CD8-positive, alpha-beta memory T cell (primary cell): ENCODE data around the gene WNT5A. TPM values are rescaled to one million over a fixed set of nuclear protein-coding genes. Genes with fewer than 3 reads are reported as not detected.

Experiments used
- CTCF ChIA-PET: fragments of 350-600 bp; sonication (Branson Sonifier 250); formaldehyde crosslinking; loops from one replicate; lab custom pipeline; 2021; ENCODE audit warnings: antibody characterized with exemption; lab: Charles Lee
- POLR2A ChIA-PET: fragments of 350-600 bp; sonication (Branson Sonifier 250); formaldehyde crosslinking; loops from one replicate; lab custom pipeline; 2021; ENCODE audit warnings: antibody characterized with exemption; lab: Charles Lee
- DNase-seq, 5 donors: peaks; one replicate each; pipeline versions ENCODE4 v3.0.0 to v3.0.0-alpha.2; 2020 to 2022; ENCODE audit warnings: mixed read lengths in 1 of 5
- H3K27ac ChIP-seq: one replicate; pipeline ENCODE4 v1.7.0; 2013; ENCODE audit warnings: low read depth, mild to moderate bottlenecking, low read length, moderate library complexity
- H3K27me3 ChIP-seq: 2 replicates; pipeline ENCODE4 v1.7.0; 2013; ENCODE audit warnings: low read length, mild to moderate bottlenecking; ENCODE audit not compliant: insufficient read depth, poor library complexity, severe bottlenecking
- H3K36me3 ChIP-seq: 2 replicates; pipeline ENCODE4 v1.7.0; 2013; ENCODE audit warnings: mild to moderate bottlenecking, low read length, moderate library complexity; ENCODE audit not compliant: insufficient read depth
- H3K4me1 ChIP-seq: 2 replicates; pipeline ENCODE4 v1.7.0; 2013; ENCODE audit warnings: mild to moderate bottlenecking, low read length, moderate library complexity; ENCODE audit not compliant: insufficient read depth
- H3K4me3 ChIP-seq: 2 replicates; pipeline ENCODE4 v1.7.0; 2013; ENCODE audit warnings: mild to moderate bottlenecking, low read length
- H3K9me3 ChIP-seq: 2 replicates; pipeline ENCODE4 v1.7.0; 2013; ENCODE audit warnings: mild to moderate bottlenecking, low read length
- H3K27ac Mint-ChIP-seq, 8 donors: one replicate each; pipeline ENCODE4 v1.8.0; 2020 to 2021; ENCODE audit warnings: mixed read lengths in 8 of 8, mild to moderate bottlenecking in 6 of 8, inconsistent platforms in 3 of 8, moderate library complexity in 3 of 8
- H3K27me3 Mint-ChIP-seq, 2 donors: one replicate each; pipeline ENCODE4 v1.8.0; 2020 to 2021; ENCODE audit warnings: mixed read lengths in 2 of 2, mild to moderate bottlenecking in 1 of 2, moderate library complexity in 1 of 2
- H3K36me3 Mint-ChIP-seq, 3 donors: one replicate each; pipeline ENCODE4 v1.8.0; 2020 to 2021; ENCODE audit warnings: mixed read lengths in 3 of 3, inconsistent platforms in 1 of 3, mild to moderate bottlenecking in 1 of 3
- H3K4me1 Mint-ChIP-seq, 3 donors: one replicate each; pipeline ENCODE4 v1.8.0; 2020 to 2021; ENCODE audit warnings: mixed read lengths in 3 of 3, inconsistent platforms in 1 of 3, mild to moderate bottlenecking in 1 of 3
- H3K4me3 Mint-ChIP-seq, 7 donors: one replicate each; pipeline ENCODE4 v1.8.0; 2020 to 2021; ENCODE audit warnings: mixed read lengths in 7 of 7, mild to moderate bottlenecking in 6 of 7, moderate library complexity in 4 of 7, inconsistent platforms in 2 of 7
- H3K9me3 Mint-ChIP-seq, 5 donors: one replicate each; pipeline ENCODE4 v1.8.0; 2020 to 2022; ENCODE audit warnings: mixed read lengths in 5 of 5, mild to moderate bottlenecking in 3 of 5, moderate library complexity in 2 of 5, inconsistent platforms in 1 of 5
- polyA plus RNA-seq: library from polyadenylated mRNA; unstranded; fragments of 300-500 nt; fragmentation: Illumina TruSeq; gene quantifications from one replicate; pipeline ENCODE4 v1.2.3, GENCODE V29; 2021
- total RNA-seq, 2 experiments: library from RNA; stranded (reverse); gene quantifications; one replicate each; pipeline ENCODE4 v1.2.3, GENCODE V29; 2021

Gene WNT5A
- total and polyA plus RNA-seq, 3 experiments from 2014 or later: not detected

DNA sequence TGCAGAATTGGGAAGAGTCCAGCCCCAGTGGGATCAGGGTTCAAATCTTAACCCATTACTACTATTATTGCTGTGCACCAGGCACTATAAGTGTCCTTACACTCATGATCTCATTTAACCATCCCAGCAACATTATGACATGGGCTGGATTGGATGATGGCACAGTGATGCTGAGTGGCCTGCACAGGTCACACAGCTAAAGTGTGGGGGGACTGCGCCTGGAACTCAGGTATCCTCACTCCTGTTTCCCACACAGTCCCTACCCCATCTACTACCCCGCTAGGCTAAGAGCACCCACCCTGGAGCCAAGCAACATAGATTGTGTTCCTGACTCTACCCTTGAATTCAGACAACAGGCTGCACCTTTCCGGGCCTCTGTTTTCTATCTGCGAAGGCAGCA is 16.0 kb downstream of the WNT5A start:
- no peaks in the 10 kb centered on the region for H3K9me3 ChIP-seq
- CTCF ChIA-PET: no interaction called here
- Mint-ChIP-seq H3K4me3 (no peak overlapping the region), H3K9me3 (peaks cover 0 to 4% (median 2%) of the 10 kb centered on the region in 5 donors), H3K27me3 (peaks cover 2 to 9% of the 10 kb centered on the region in 2 donors), H3K4me1 (no peaks in the 10 kb centered on the region), H3K36me3 (no peaks in the 10 kb centered on the region), H3K27ac (no peak overlapping the region)
- no peak overlapping the region for H3K4me3 ChIP-seq
- no peak overlapping the region for H3K27ac ChIP-seq
- POLR2A ChIA-PET: no interaction called here
- no peaks in the 10 kb centered on the region for H3K4me1 ChIP-seq
- DNase-seq: no peak
- no peaks in the 10 kb centered on the region for H3K27me3 ChIP-seq
- no peaks in the 10 kb centered on the region for H3K36me3 ChIP-seq

DNA sequence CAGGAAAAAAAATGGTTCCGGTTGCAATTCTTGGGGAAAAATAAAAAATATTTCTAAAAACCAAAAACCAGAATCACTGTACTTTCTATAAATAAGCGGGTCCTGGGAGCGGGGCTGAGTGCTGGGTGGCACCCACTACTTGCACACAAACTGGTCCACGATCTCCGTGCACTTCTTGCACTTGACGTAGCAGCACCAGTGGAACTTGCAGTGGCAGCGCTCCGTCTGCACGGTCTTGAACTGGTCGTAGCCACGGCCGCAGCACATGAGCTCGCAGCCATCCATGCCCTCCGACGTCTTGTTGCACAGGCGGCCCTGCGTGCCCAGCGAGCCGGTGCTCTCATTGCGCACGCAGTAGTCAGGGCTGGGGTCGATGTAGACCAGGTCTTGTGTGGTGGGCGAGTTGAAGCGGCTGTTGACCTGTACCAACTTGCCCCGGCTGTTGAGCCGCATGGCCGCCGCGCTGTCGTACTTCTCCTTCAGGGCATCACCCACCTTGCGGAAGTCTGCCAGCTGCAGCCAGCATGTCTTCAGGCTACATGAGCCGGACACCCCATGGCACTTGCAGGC is 17.1 kb downstream of the WNT5A start:
- Mint-ChIP-seq H3K27me3 (peaks cover 2 to 9% of the 10 kb centered on the region in 2 donors), H3K36me3 (no peaks in the 10 kb centered on the region), H3K4me1 (no peaks in the 10 kb centered on the region), H3K4me3 (no peak overlapping the region), H3K9me3 (peaks cover 0 to 4% (median 2%) of the 10 kb centered on the region in 5 donors), H3K27ac (no peak overlapping the region)
- Histone ChIP-seq H3K9me3 (no peaks in the 10 kb centered on the region), H3K27me3 (no peaks in the 10 kb centered on the region), H3K36me3 (no peaks in the 10 kb centered on the region), H3K27ac (no peak overlapping the region), H3K4me3 (no peak overlapping the region), H3K4me1 (no peaks in the 10 kb centered on the region)
- POLR2A ChIA-PET: no interaction called here
- DNase-seq: no peak
- CTCF ChIA-PET: no interaction called here

DNA sequence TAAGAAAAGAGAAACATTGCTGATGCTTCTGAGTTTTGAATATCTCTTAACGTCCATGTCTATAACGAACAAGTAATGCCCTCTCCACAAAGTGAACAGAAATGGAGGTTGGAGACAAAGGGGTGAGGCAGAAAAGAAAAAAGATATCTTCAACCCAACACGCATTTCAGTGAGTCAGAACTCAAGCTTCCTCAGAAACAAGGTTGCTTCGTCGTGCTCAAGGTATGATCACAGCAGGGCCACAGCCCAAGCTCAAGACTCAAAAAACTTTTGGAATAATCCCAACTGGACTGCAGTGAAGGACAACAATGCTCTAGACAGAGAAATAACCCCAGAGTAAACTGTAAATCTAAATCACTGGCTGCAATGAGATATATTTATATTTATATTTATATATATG is 18.9 kb downstream of the WNT5A start:
- Histone ChIP-seq H3K27ac (no peak overlapping the region), H3K4me1 (no peaks in the 10 kb centered on the region), H3K36me3 (no peaks in the 10 kb centered on the region), H3K4me3 (no peak overlapping the region), H3K27me3 (no peaks in the 10 kb centered on the region), H3K9me3 (no peaks in the 10 kb centered on the region)
- Mint-ChIP-seq H3K4me3 (no peak overlapping the region), H3K4me1 (no peaks in the 10 kb centered on the region), H3K9me3 (peaks cover 0 to 6% (median 0%) of the 10 kb centered on the region in 5 donors), H3K36me3 (no peaks in the 10 kb centered on the region), H3K27ac (no peak overlapping the region), H3K27me3 (peaks cover 5 to 9% of the 10 kb centered on the region in 2 donors)
- ChIA-PET POLR2A (no interaction called here), CTCF (no interaction called here)
- no peak for DNase-seq

DNA sequence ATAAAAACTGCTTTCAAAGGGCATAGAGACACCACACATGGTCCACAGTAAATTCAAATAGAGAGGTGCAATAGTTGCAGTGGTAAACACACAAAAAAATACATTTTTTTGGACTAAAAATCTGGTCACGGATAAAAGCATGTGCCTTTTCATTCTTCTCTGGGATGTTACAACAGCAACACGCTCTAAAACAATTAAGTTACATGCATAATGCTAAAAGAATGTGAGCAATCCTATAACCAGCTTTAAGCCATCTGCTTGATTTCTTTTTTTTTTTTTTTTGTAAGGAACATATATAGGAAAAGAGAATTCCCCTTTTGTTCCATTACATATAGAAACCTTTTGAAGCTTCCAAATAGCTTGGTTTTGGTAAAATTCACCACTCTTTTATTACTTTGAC is 20.0 kb downstream of the WNT5A start:
- Histone ChIP-seq H3K36me3 (no peaks in the 10 kb centered on the region), H3K9me3 (no peaks in the 10 kb centered on the region), H3K27ac (no peak overlapping the region), H3K27me3 (no peaks in the 10 kb centered on the region), H3K4me1 (no peaks in the 10 kb centered on the region), H3K4me3 (no peak overlapping the region)
- Mint-ChIP-seq H3K27ac (no peak overlapping the region), H3K4me1 (no peaks in the 10 kb centered on the region), H3K9me3 (peaks cover 0 to 5% (median 1%) of the 10 kb centered on the region in 5 donors), H3K36me3 (no peaks in the 10 kb centered on the region), H3K27me3 (peaks cover 0 to 5% of the 10 kb centered on the region in 2 donors), H3K4me3 (no peak overlapping the region)
- CTCF ChIA-PET: no interaction called here
- POLR2A ChIA-PET: no interaction called here
- DNase-seq: no peak

DNA sequence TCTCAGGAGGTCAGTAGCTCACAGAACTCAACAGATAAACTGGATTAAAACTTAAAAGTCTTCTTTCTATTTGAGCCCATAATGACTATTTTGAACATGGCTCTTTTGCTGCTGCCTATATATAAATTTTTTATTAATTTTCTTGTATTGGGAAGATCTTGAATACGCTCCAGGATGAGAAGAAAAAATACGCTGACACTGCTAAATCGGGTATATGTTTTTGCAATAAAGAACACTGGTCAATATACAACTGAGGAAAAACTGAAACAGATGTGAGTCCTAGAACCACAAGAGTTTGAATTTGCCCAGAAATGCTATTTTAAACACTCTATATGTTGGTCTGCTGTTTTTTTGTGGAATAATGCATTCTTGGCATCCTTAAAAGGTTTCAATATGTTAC is 20.6 kb downstream of the WNT5A start:
- no peaks in the 10 kb centered on the region for H3K4me1 Mint-ChIP-seq
- Histone ChIP-seq H3K36me3 (no peaks in the 10 kb centered on the region), H3K4me1 (no peaks in the 10 kb centered on the region), H3K4me3 (no peak overlapping the region), H3K9me3 (no peaks in the 10 kb centered on the region), H3K27me3 (no peaks in the 10 kb centered on the region), H3K27ac (no peak overlapping the region)
- CTCF ChIA-PET: no interaction called here
- no peak overlapping the region for H3K27ac Mint-ChIP-seq
- peaks cover 0 to 2% (median 1%) of the 10 kb centered on the region in 5 donors for H3K9me3 Mint-ChIP-seq
- no peak overlapping the region for H3K4me3 Mint-ChIP-seq
- DNase-seq: no peak
- peaks cover 0 to 3% of the 10 kb centered on the region in 2 donors for H3K27me3 Mint-ChIP-seq
- POLR2A ChIA-PET: no interaction called here
- no peaks in the 10 kb centered on the region for H3K36me3 Mint-ChIP-seq

DNA sequence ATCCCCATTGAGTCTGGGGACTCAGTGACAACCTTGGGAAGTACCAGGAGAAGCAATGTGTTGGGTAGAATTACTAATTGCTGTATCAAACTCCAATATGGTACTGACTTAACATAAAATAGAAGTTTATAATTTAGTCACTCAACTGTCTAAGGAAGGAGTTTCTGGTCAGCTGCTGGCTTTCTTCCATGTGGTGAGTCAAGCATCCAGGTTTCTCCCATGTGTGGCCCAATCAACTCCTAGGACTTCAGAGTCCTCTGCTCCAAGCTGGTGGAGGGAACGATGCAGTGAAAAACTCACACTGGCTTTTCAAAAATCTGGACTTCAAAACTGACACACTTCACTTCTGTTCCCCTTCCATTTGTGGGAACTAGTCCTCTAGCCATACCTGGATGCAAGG is 25.2 kb downstream of the WNT5A start:
- peaks cover 0 to 8% (median 3%) of the 10 kb centered on the region in 5 donors for H3K9me3 Mint-ChIP-seq
- Histone ChIP-seq H3K4me3 (no peak overlapping the region), H3K9me3 (no peaks in the 10 kb centered on the region), H3K36me3 (no peaks in the 10 kb centered on the region), H3K27ac (no peak overlapping the region), H3K27me3 (no peaks in the 10 kb centered on the region), H3K4me1 (no peaks in the 10 kb centered on the region)
- no peak overlapping the region for H3K4me3 Mint-ChIP-seq
- DNase-seq: no peak
- no peaks in the 10 kb centered on the region for H3K4me1 Mint-ChIP-seq
- ChIA-PET CTCF (no interaction called here), POLR2A (no interaction called here)
- peaks cover 0 to 3% of the 10 kb centered on the region in 2 donors for H3K27me3 Mint-ChIP-seq
- peaks cover 0 to 2% (median 0%) of the 10 kb centered on the region in 3 donors for H3K36me3 Mint-ChIP-seq
- H3K27ac Mint-ChIP-seq: no peak overlapping the region

DNA sequence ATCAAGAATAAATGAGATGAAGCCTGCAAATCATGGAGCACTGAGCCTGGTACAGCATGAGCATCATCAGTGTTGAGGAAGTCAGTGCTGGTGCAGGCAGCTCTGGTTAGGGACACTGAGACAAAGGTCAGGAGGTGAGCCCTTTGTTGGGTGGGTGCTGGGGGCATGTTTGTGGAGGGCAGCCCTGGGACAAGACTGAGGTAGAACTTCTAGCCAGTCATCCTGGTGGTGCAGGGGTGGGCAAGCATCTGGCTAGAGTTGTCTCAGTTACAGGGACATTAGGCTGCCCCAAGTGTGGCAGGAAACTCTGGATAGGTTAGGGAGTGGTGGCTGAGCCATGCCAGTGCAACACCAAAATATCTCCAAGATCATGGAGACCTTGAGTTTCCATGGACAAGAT is 27.3 kb downstream of the WNT5A start:
- no peaks in the 10 kb centered on the region for H3K9me3 ChIP-seq
- no peaks in the 10 kb centered on the region for H3K4me1 Mint-ChIP-seq
- H3K27ac ChIP-seq: no peak overlapping the region
- H3K27me3 Mint-ChIP-seq: peaks cover 0 to 5% of the 10 kb centered on the region in 2 donors
- H3K36me3 Mint-ChIP-seq: peaks cover 0 to 2% (median 0%) of the 10 kb centered on the region in 3 donors
- no peak for DNase-seq
- H3K36me3 ChIP-seq: no peaks in the 10 kb centered on the region
- H3K27me3 ChIP-seq: no peaks in the 10 kb centered on the region
- H3K4me3 ChIP-seq: no peak overlapping the region
- no peaks in the 10 kb centered on the region for H3K4me1 ChIP-seq
- no peak overlapping the region for H3K4me3 Mint-ChIP-seq
- H3K9me3 Mint-ChIP-seq: peaks cover 0 to 8% (median 3%) of the 10 kb centered on the region in 5 donors
- no peak overlapping the region for H3K27ac Mint-ChIP-seq
- ChIA-PET CTCF (no interaction called here), POLR2A (no interaction called here)

DNA sequence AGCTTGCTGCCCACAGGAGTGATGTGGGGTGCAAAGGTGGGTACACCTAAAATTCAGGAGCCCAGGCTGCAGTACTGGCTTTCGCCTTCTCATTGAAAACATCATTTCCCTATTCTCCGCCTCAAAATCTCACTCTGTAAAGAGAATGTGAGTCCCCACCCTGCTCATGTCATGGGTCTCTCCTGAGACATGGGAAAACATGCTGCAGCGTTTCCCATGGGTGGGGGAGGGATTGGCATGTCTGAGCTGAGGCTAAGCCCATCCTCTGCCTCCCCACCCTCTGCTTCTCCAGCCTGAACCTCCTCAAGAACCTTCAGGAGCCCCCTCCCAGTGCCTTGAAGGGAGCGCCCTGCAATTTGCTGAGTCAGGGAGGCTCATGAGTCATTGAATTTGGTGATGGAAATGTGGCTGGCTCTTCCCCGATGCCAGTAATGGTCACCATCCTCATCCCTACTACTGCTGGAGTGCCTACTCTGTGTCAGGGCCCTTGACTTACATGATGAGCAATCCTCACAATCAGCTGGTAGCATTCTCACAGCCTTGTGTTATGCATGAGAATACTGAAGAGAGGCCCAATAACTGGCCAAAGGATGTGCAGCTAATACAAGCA is 28.8 kb downstream of the WNT5A start:
- Histone ChIP-seq H3K36me3 (no peaks in the 10 kb centered on the region), H3K27me3 (no peaks in the 10 kb centered on the region)
- H3K27me3 Mint-ChIP-seq: peaks cover 0 to 2% of the 10 kb centered on the region in 2 donors

More for the DNA sequence above, 28.8 kb downstream of the WNT5A start:
- Mint-ChIP-seq H3K9me3 (peaks cover 0 to 7% (median 3%) of the 10 kb centered on the region in 5 donors), H3K36me3 (peaks cover 0 to 2% (median 0%) of the 10 kb centered on the region in 3 donors), H3K4me3 (no peak overlapping the region), H3K27ac (no peak overlapping the region), H3K4me1 (no peaks in the 10 kb centered on the region)
- ChIA-PET CTCF (no interaction called here), POLR2A (no interaction called here)
- DNase-seq: no peak
- H3K4me1 ChIP-seq: no peaks in the 10 kb centered on the region
- H3K27ac ChIP-seq: no peak overlapping the region
- H3K4me3 ChIP-seq: no peak overlapping the region
- H3K9me3 ChIP-seq: no peaks in the 10 kb centered on the region
